Thyroid gland (tissue), 4 donors: Measurements from ENCODE around the gene NPEPPS. TPM values are rescaled to one million over a fixed set of nuclear protein-coding genes. Genes with fewer than 3 reads are reported as not detected.
"Not testable (repeated sequence)": the region's sequence is repeated elsewhere in the genome, so short reads cannot be mapped to it uniquely, and the experiment has no call there.

Experiments used
- DNase-seq, 2 donors: peaks; one replicate each; pipeline ENCODE4 v3.0.0-alpha.2; 2019
- H3K27ac ChIP-seq, 3 donors: fragments of 200-600 bp; sonication (generic); 1 replicate in 2 of 3; 2 replicates in 1 of 3; pipeline ENCODE4 v1.5.1; 2016 to 2019; ENCODE audit warnings: mild to moderate bottlenecking in 1 of 3, moderate library complexity in 1 of 3
- H3K27me3 ChIP-seq: fragments of 200-600 bp; sonication (generic); one replicate; pipeline ENCODE4 v1.5.1; 2019
- H3K36me3 ChIP-seq, 2 donors: fragments of 200-600 bp; sonication (generic); one replicate each; pipeline ENCODE4 v1.5.1; 2016 to 2019
- H3K4me1 ChIP-seq, 2 donors: fragments of 200-600 bp; sonication (generic); one replicate each; pipeline ENCODE4 v1.5.1; 2017 to 2019
- H3K4me3 ChIP-seq, 3 donors: fragments of 200-600 bp; sonication (generic); replicated peaks in 1 of 3; 1 replicate in 2 of 3; 2 replicates in 1 of 3; pipeline ENCODE4 v1.5.1; 2016; ENCODE audit warnings: mild to moderate bottlenecking in 1 of 3
- H3K9me3 ChIP-seq: fragments of 200-600 bp; sonication (generic); one replicate; pipeline ENCODE4 v1.5.1; 2017
- CTCF ChIP-seq, 6 experiments: fragments of 200-600 bp in 3 of 6; fragments of 450-650 bp in 3 of 6; sonication (generic) in 3 of 6; IDR thresholded peaks; one replicate each; pipeline ENCODE4 v1.5.1; 2016 to 2019; ENCODE audit warnings: antibody characterized with exemption in 6 of 6, mild to moderate bottlenecking in 2 of 6, inconsistent platforms in 1 of 6, moderate library complexity in 1 of 6
- POLR2A ChIP-seq, 2 donors: fragments of 450-650 bp; IDR thresholded peaks; one replicate each; pipeline ENCODE4 v1.6.1; 2017; ENCODE audit warnings: antibody characterized with exemption in 2 of 2, mild to moderate bottlenecking in 2 of 2, moderate library complexity in 1 of 2
- WGBS, 2 donors: methylation state at CpG; one replicate each; pipeline ENCODE4 v1.1.5; 2017; 5-methylcytosine and 5-hydroxymethylcytosine counted together
- intact Hi-C: fragments of 100-400 bp; cut with DNase I; formaldehyde crosslinking; loops from one replicate; pipeline ENCODE4 v1.15.1; 2023
- total RNA-seq, 4 donors: library from RNA; depleted of rRNA; stranded (reverse); fragments of >200 nt; gene quantifications; one replicate each; pipeline ENCODE4 v1.2.3, GENCODE V29; 2016

The NPEPPS gene
- total RNA-seq, 4 donors from 2014 or later: 78.9 to 150 (median 111) TPM

GRCh38 chr17:47567261-47567660, 36.4 kb downstream of the NPEPPS start:
- H3K27ac ChIP-seq, H3K4me1 ChIP-seq, H3K4me3 ChIP-seq, H3K27me3 ChIP-seq, H3K36me3 ChIP-seq, H3K9me3 ChIP-seq, intact Hi-C loops, DNase-seq: not testable (repeated sequence)
- WGBS, 2 donors: 80% methylated on average over 3 of the region's 3 CpGs

- not testable (repeated sequence) for DNase-seq
Measured at GRCh38 chr17:47572561-47572960, 41.7 kb downstream of the NPEPPS start.

GRCh38 chr17:47582416-47582815, 51.5 kb downstream of the NPEPPS start:
- H3K4me1 ChIP-seq, H3K27ac ChIP-seq, H3K27me3 ChIP-seq, H3K36me3 ChIP-seq, H3K4me3 ChIP-seq, DNase-seq, intact Hi-C loops, H3K9me3 ChIP-seq: not testable (repeated sequence)
- WGBS, 2 donors: 100% methylated on average over 1 of the region's 1 CpG

More at GRCh38 chr17:47572561-47572960, 41.7 kb downstream of the NPEPPS start:
- H3K27me3 ChIP-seq, H3K4me3 ChIP-seq, H3K9me3 ChIP-seq, H3K27ac ChIP-seq, H3K36me3 ChIP-seq, H3K4me1 ChIP-seq, intact Hi-C loops: not testable (repeated sequence)
- 87 to 89% methylated on average over 3 of the region's 3 CpGs for WGBS, 2 donors

DNA sequence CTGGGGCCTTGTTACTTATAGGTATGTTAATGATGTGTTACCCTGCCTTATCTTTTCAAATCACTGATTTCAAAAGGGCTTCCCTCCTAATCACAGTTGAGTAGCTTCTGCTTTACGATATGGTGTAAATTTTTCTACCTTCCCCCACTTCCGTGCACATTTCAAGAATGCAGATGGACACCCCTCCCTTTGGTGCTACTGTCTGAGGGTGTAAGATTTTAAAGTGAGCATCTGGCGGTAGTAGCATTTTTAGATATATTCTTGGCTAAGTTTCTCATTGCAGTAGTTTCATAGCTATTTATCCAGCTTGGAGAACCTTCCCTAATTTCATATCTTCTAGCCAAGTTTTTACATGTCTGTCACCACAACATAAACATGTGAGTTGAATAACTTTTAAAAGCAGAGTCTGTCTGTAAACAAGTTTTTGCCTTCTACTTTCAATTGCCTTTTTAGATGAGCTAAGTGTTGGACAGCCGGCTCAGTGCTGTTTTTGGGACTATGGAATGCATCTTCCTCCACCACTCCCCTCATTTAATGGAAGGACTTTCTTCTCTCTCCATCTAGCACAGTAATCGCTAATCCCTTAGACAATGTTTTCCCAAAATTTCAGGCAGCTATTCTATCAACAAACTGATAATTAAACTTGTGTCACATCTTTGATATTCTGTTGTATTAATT, 55.6 kb downstream of the NPEPPS start:
- H3K4me3 ChIP-seq, intact Hi-C loops, H3K36me3 ChIP-seq, H3K27ac ChIP-seq, DNase-seq, H3K9me3 ChIP-seq, H3K27me3 ChIP-seq, H3K4me1 ChIP-seq: not testable (repeated sequence)
- WGBS, 2 donors: 78 to 80% methylated on average over 5 of the region's 5 CpGs

DNA sequence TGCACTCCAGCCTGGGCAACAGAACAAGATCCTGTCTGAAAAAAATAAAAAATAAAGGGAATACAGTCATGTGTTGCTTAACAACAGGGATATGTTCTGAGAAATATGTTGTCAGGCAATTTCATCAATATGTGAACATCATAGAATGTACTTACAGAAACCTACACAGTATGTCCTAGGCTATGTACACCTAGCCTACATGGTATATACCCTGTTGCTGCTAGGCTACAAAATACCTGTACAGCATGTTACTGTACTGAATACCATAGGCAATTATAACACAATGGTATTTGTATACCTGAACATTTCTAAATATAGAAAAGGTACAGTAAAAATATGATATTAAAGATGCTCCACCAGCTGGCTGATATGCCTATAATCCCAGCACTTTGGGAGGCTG, 62.6 kb downstream of the NPEPPS start:
- DNase-seq, intact Hi-C loops, H3K27ac ChIP-seq, H3K4me3 ChIP-seq, H3K4me1 ChIP-seq, H3K27me3 ChIP-seq, H3K9me3 ChIP-seq: not testable (repeated sequence)
- H3K36me3 ChIP-seq: peaks cover 8 to 14% of the 10 kb centered on the region in 2 donors

- 67 to 72% methylated on average over 4 of the region's 4 CpGs for WGBS, 2 donors
- Histone ChIP-seq H3K4me3 (no peak overlapping the region), H3K9me3 (no peaks in the 10 kb centered on the region), H3K27ac (peak overlapping the region in 1 of 3 donors; percentile 26), H3K4me1 (peaks cover 0 to 10% of the 10 kb centered on the region in 2 donors), H3K36me3 (peaks cover 38 to 41% of the 10 kb centered on the region in 2 donors), H3K27me3 (no peaks in the 10 kb centered on the region)
- TF ChIP-seq POLR2A (IDR thresholded peaks at IDR 0.05) (no peak), CTCF (IDR thresholded peaks at IDR 0.05) (no peak)
- intact Hi-C loops: no loop called here
- DNase-seq: no peak
Measured at GRCh38 chr17:47603830-47604597, 73.1 kb downstream of the NPEPPS start.

DNA sequence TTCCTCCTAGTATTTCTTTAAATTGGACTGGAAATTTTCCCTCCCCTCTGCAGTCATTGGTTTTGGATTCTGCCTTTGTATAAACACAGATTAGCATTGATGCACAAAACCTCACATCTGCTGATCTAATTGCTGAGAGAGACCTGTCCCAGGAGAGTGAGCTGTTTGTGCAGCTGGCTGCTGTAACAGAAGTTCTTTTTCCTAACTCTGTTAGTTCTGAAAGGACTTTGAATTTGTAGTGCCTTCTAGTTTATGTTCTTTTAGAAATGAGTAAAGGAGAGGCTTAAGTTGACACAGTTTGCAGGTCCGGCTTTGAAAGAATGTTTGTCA, 73.7 kb downstream of the NPEPPS start:
- H3K36me3 ChIP-seq: peaks cover 38 to 41% of the 10 kb centered on the region in 2 donors
- DNase-seq: no peak

More for the DNA sequence above, 73.7 kb downstream of the NPEPPS start:
- TF ChIP-seq POLR2A (IDR thresholded peaks at IDR 0.05) (no peak), CTCF (IDR thresholded peaks at IDR 0.05) (no peak)
- Histone ChIP-seq H3K27me3 (no peaks in the 10 kb centered on the region), H3K27ac (peak overlapping the region in 1 of 3 donors; percentile 17), H3K4me3 (no peak overlapping the region), H3K9me3 (no peaks in the 10 kb centered on the region), H3K4me1 (peaks cover 0 to 10% of the 10 kb centered on the region in 2 donors)
- intact Hi-C loops: no loop called here
- 43 to 54% methylated on average over 1 of the region's 1 CpG for WGBS, 2 donors
